Smooth muscle cell (in vitro differentiated cells): ENCODE measurements around the gene NOL9. TPM values are rescaled to one million over a fixed set of nuclear protein-coding genes. Genes with fewer than 3 reads are reported as not detected.

ENCODE experiments used
- DNase-seq: peaks from one replicate; lab custom pipeline; 2025; ENCODE audit not compliant: unreplicated experiment; lab: John Stamatoyannopoulos, UW
- H2AFZ ChIP-seq: fragments of 200-600 bp; sonication (generic); 2 replicates; pipeline ENCODE4 v1.6.0; 2016; ENCODE audit warnings: antibody characterized with exemption, low read depth, mild to moderate bottlenecking
- H3F3A ChIP-seq: fragments of 200-600 bp; sonication (generic); 2 replicates; pipeline ENCODE4 v1.6.0; 2017; ENCODE audit warnings: antibody characterized with exemption, low read depth
- H3K27ac ChIP-seq: fragments of 200-600 bp; sonication (generic); 2 replicates; pipeline ENCODE4 v1.5.1; 2016; ENCODE audit warnings: low read depth, mild to moderate bottlenecking
- H3K27me3 ChIP-seq: fragments of 200-600 bp; sonication (generic); 2 replicates; pipeline ENCODE4 v1.6.1; 2016; ENCODE audit warnings: low read depth, mild to moderate bottlenecking
- H3K36me3 ChIP-seq: fragments of 200-600 bp; sonication (generic); 2 replicates; pipeline ENCODE4 v1.5.1; 2016; ENCODE audit warnings: low read depth
- H3K4me1 ChIP-seq: fragments of 200-600 bp; sonication (generic); 2 replicates; pipeline ENCODE4 v1.5.1; 2016; ENCODE audit warnings: low read depth
- H3K4me2 ChIP-seq: fragments of 200-600 bp; sonication (generic); 2 replicates; pipeline ENCODE4 v1.6.0; 2016; ENCODE audit warnings: mild to moderate bottlenecking
- H3K4me3 ChIP-seq: fragments of 200-600 bp; sonication (generic); 2 replicates; pipeline ENCODE4 v1.5.1; 2016; ENCODE audit warnings: mild to moderate bottlenecking
- H3K79me2 ChIP-seq: fragments of 200-600 bp; sonication (generic); 2 replicates; pipeline ENCODE4 v1.6.0; 2016; ENCODE audit warnings: low read depth, mild to moderate bottlenecking
- H3K9ac ChIP-seq: fragments of 200-600 bp; sonication (generic); 2 replicates; pipeline ENCODE4 v1.6.0; 2016; ENCODE audit warnings: low read depth
- H3K9me3 ChIP-seq: fragments of 200-600 bp; sonication (generic); replicated peaks from 2 replicates; pipeline ENCODE4 v1.5.1; 2016; ENCODE audit warnings: low read depth
- H4K20me1 ChIP-seq: fragments of 200-600 bp; sonication (generic); 2 replicates; pipeline ENCODE4 v1.6.0; 2016; ENCODE audit warnings: low read depth
- CTCF ChIP-seq: fragments of 200-600 bp; sonication (generic); IDR thresholded peaks from 2 replicates; pipeline ENCODE4 v1.5.1; 2017; ENCODE audit warnings: borderline replicate concordance, mild to moderate bottlenecking, antibody characterized with exemption; ENCODE audit not compliant: insufficient read depth, poor library complexity, severe bottlenecking
- WGBS: methylation state at CpG from one replicate; pipeline ENCODE4 v1.1.7; 2016; ENCODE audit warnings: low lambda C conversion rate; 5-methylcytosine and 5-hydroxymethylcytosine counted together
- polyA plus RNA-seq: library from polyadenylated mRNA; unstranded; fragments of >200 nt; fragmentation: Nextera tagmentation; extraction: Ambion mirVana; gene quantifications from 2 replicates; pipeline ENCODE4 v1.2.1, GENCODE V29; 2016
- total RNA-seq: library from RNA; depleted of rRNA; stranded (reverse); fragments of >200 nt; gene quantifications from 2 replicates; pipeline ENCODE4 v1.2.3, GENCODE V29; 2014

The NOL9 gene
- total and polyA plus RNA-seq, 2 experiments from 2014 or later = 8.1 to 12.0 TPM

- no peaks in the 10 kb centered on the region for H4K20me1 ChIP-seq
- H3K9me3 ChIP-seq = no peaks in the 10 kb centered on the region
- H3K36me3 ChIP-seq = no peaks in the 10 kb centered on the region
- no peaks in the 10 kb centered on the region for H3K27me3 ChIP-seq
- H3K27ac ChIP-seq = no peak overlapping the region
- no peak overlapping the region for H2AFZ ChIP-seq
- no peaks in the 10 kb centered on the region for H3K79me2 ChIP-seq
- DNase-seq = no peak
- WGBS = 90% methylated on average over 16 of the region's 16 CpGs
- no peaks in the 10 kb centered on the region for H3K4me1 ChIP-seq
- H3K9ac ChIP-seq = no peak overlapping the region
- no peak for TF ChIP-seq CTCF
- H3F3A ChIP-seq = peaks cover 3% of the 10 kb centered on the region
- no peak overlapping the region for H3K4me3 ChIP-seq
- H3K4me2 ChIP-seq = no peak overlapping the region
These were observed 42.6 kb downstream of the NOL9 start for GRCh38 chr1:6511561-6512244.

GRCh38 chr1:6511056-6511455, 43.3 kb downstream of the NOL9 start:
- Histone ChIP-seq H3K4me3 (no peak overlapping the region), H3K79me2 (no peaks in the 10 kb centered on the region), H3K36me3 (no peaks in the 10 kb centered on the region), H3K4me2 (no peak overlapping the region), H3K9ac (no peak overlapping the region), H3K27ac (no peak overlapping the region), H2AFZ (no peak overlapping the region), H4K20me1 (no peaks in the 10 kb centered on the region), H3K4me1 (no peaks in the 10 kb centered on the region), H3K9me3 (no peaks in the 10 kb centered on the region), H3F3A (peaks cover 2% of the 10 kb centered on the region), H3K27me3 (no peaks in the 10 kb centered on the region)
- DNase-seq = no peak
- WGBS = 97% methylated on average over 6 of the region's 6 CpGs
- TF ChIP-seq CTCF = no peak

GRCh38 chr1:6510493-6510892, 43.8 kb downstream of the NOL9 start:
- H2AFZ ChIP-seq = no peak overlapping the region
- H3K4me2 ChIP-seq = no peak overlapping the region
- H3K27ac ChIP-seq = no peak overlapping the region
- no peaks in the 10 kb centered on the region for H3K27me3 ChIP-seq
- H3K36me3 ChIP-seq = no peaks in the 10 kb centered on the region
- H3F3A ChIP-seq = no peaks in the 10 kb centered on the region
- no peaks in the 10 kb centered on the region for H3K9me3 ChIP-seq
- TF ChIP-seq CTCF = no peak
- no peak overlapping the region for H3K4me3 ChIP-seq
- no peaks in the 10 kb centered on the region for H3K4me1 ChIP-seq
- no peaks in the 10 kb centered on the region for H4K20me1 ChIP-seq
- H3K79me2 ChIP-seq = no peaks in the 10 kb centered on the region
- 98% methylated on average over 6 of the region's 6 CpGs for WGBS
- no peak overlapping the region for H3K9ac ChIP-seq
- no peak for DNase-seq

GRCh38 chr1:6509919-6510291, 44.4 kb downstream of the NOL9 start:
- no peak for DNase-seq
- Histone ChIP-seq H3K36me3 (no peaks in the 10 kb centered on the region), H3K27me3 (no peaks in the 10 kb centered on the region), H3K27ac (no peak overlapping the region), H2AFZ (no peak overlapping the region), H3K9ac (no peak overlapping the region), H3F3A (no peaks in the 10 kb centered on the region), H3K9me3 (no peaks in the 10 kb centered on the region), H4K20me1 (no peaks in the 10 kb centered on the region), H3K4me3 (no peak overlapping the region), H3K4me2 (no peak overlapping the region), H3K79me2 (no peaks in the 10 kb centered on the region), H3K4me1 (no peaks in the 10 kb centered on the region)
- WGBS = 88% methylated on average over 10 of the region's 10 CpGs
- no peak for TF ChIP-seq CTCF
